ENCODE data around the gene HES2.

GRCh38 chr1:6386371-6386949 is 33.3 kb downstream of the HES2 start:
- no peak for TF ChIP-seq EZH2 (IDR thresholded peaks at IDR 0.05)
- TF ChIP-seq POLR2AphosphoS5 (IDR thresholded peaks at IDR 0.05; ENCODE audit: borderline replicate concordance, low read depth, low read length): no peak

Data from SK-N-MC (cell line).